ENCODE data around the gene TIPARP.

- TF ChIP-seq CTCF (IDR thresholded peaks at IDR 0.05) (no peak), POLR2A (IDR thresholded peaks at IDR 0.05; ENCODE audit: low read depth) (no peak)
Measured at GRCh38 chr3:156655819-156656550, 18.4 kb upstream of the TIPARP start.

Measured in esophagus muscularis mucosa (tissue), 3 donors.